K562 (cell line): ENCODE data around the gene BCL2L1.
A peak's percentile ranks its signal among the peaks of the same experiment; 100 is the strongest.

Experiments used
- CREM ChIP-seq: IDR thresholded peaks from 2 replicates; pipeline ENCODE4 v1.6.1; 2014; ENCODE audit warnings: antibody characterized with exemption, low read depth
- GTF2A2 ChIP-seq: IDR thresholded peaks from 2 replicates; pipeline ENCODE4 v1.6.1; 2016; ENCODE audit warnings: mild to moderate bottlenecking, missing genetic modification characterization, missing compliant biosample characterization
- NFYB ChIP-seq: IDR thresholded peaks from 2 replicates; pipeline ENCODE4 v1.6.1; 2011; ENCODE audit warnings: mild to moderate bottlenecking, moderate library complexity; ENCODE audit not compliant: insufficient read length; ENCODE audit errors: extremely low read depth
- POLR2A ChIP-seq: fragments of 450-650 bp; conservative IDR thresholded peaks from 2 replicates; pipeline ENCODE4 v1.6.1; 2016
- POLR2AphosphoS5 ChIP-seq: IDR thresholded peaks from 2 replicates; pipeline ENCODE4 v1.6.1; 2011; ENCODE audit warnings: mild to moderate bottlenecking, low read depth, low read length, moderate library complexity; ENCODE audit not compliant: control insufficient read depth, insufficient read depth
- POU5F1 ChIP-seq: fragments of 150-350 bp; IDR thresholded peaks from 2 replicates; pipeline ENCODE4 v1.6.1; 2014; ENCODE audit warnings: borderline replicate concordance, low read length, low read depth, mild to moderate bottlenecking; ENCODE audit not compliant: partially characterized antibody
- ZKSCAN8 ChIP-seq: fragments of 200-800 bp; sonication (Bioruptor generic); IDR thresholded peaks from 2 replicates; pipeline ENCODE4 v1.6.1; 2016; ENCODE audit warnings: missing genetic modification characterization, missing compliant biosample characterization
- ZNF780A ChIP-seq: fragments of 250-450 bp; sonication (Bioruptor Pico); IDR thresholded peaks from 2 replicates; pipeline ENCODE4 v1.5.0; 2021; ENCODE audit warnings: mild to moderate bottlenecking
- ZZZ3 ChIP-seq: fragments of 450-650 bp; IDR thresholded peaks from 2 replicates; pipeline ENCODE4 v1.6.1; 2016; ENCODE audit warnings: antibody characterized with exemption, mild to moderate bottlenecking, moderate library complexity
- TF ChIP-seq, protein P1 (sequence below), 2 experiments: fragments of 450-650 bp; conservative IDR thresholded peaks; 2 replicates each; pipeline ENCODE4 v1.6.1; 2017; ENCODE audit warnings: mild to moderate bottlenecking in 2 of 2, moderate library complexity in 2 of 2
- TF ChIP-seq, protein P2 (sequence below), 3 experiments: IDR thresholded peaks in 2 of 3; conservative IDR thresholded peaks in 1 of 3; 2 replicates each; pipeline ENCODE4 v1.5.1; 2011 to 2012; ENCODE audit warnings: low read length in 3 of 3, mild to moderate bottlenecking in 3 of 3, control low read depth in 2 of 3, improper control_type of control experiment in 1 of 3, inconsistent platforms in 1 of 3, low read depth in 1 of 3, mixed read lengths in 1 of 3, moderate library complexity in 1 of 3; ENCODE audit not compliant: insufficient read depth in 2 of 3
- TF ChIP-seq, protein P3 (sequence below): fragments of 450-650 bp; IDR thresholded peaks from 2 replicates; pipeline ENCODE4 v1.7.1; 2018; ENCODE audit warnings: mild to moderate bottlenecking, low read depth; ENCODE audit not compliant: partially characterized antibody

DNA sequence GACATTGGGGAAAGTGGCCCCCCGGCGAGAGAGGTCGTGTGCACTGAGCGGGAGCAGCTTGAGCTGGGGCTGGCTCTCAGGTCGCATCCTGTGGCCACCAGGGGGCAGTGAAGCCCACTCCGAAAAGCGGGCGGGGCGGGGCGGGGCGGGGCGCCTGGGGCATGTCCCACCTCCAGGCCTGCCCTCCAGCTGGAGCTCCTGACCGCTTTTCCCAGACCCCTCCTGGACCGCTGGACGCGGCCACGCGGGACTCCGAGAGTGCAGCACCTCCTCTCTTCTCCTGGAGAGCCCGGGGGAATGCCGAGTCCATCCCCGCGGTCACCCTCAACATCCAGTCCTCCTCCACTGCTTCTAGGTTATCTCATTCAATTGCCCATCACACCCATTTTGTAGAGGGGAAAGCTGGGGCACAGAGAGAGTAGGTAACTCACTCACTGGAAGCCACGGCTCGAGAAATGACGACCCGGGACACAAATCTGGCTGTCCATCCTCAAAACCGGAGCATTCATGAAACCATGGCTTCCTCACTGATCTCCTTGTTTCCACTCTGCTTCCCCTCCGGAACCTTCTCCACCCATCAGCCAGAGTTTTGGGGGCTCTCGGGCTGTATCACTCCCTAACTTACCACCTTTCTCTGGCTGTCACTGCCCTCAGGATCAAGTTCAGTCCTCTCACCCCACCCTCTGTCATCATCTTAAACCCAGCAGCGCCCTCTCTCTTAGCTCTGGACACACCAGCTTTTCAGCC, 60.9 kb downstream of the BCL2L1 start:
- TF ChIP-seq, protein P1, sequence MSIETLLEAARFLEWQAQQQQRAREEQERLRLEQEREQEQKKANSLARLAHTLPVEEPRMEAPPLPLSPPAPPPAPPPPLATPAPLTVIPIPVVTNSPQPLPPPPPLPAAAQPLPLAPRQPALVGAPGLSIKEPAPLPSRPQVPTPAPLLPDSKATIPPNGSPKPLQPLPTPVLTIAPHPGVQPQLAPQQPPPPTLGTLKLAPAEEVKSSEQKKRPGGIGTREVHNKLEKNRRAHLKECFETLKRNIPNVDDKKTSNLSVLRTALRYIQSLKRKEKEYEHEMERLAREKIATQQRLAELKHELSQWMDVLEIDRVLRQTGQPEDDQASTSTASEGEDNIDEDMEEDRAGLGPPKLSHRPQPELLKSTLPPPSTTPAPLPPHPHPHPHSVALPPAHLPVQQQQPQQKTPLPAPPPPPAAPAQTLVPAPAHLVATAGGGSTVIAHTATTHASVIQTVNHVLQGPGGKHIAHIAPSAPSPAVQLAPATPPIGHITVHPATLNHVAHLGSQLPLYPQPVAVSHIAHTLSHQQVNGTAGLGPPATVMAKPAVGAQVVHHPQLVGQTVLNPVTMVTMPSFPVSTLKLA (conservative IDR thresholded peaks at IDR 0.05), result peak; percentile 65 to 80
- TF ChIP-seq ZZZ3, result no peak
- TF ChIP-seq, protein P2, sequence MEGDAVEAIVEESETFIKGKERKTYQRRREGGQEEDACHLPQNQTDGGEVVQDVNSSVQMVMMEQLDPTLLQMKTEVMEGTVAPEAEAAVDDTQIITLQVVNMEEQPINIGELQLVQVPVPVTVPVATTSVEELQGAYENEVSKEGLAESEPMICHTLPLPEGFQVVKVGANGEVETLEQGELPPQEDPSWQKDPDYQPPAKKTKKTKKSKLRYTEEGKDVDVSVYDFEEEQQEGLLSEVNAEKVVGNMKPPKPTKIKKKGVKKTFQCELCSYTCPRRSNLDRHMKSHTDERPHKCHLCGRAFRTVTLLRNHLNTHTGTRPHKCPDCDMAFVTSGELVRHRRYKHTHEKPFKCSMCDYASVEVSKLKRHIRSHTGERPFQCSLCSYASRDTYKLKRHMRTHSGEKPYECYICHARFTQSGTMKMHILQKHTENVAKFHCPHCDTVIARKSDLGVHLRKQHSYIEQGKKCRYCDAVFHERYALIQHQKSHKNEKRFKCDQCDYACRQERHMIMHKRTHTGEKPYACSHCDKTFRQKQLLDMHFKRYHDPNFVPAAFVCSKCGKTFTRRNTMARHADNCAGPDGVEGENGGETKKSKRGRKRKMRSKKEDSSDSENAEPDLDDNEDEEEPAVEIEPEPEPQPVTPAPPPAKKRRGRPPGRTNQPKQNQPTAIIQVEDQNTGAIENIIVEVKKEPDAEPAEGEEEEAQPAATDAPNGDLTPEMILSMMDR (IDR thresholded peaks at IDR 0.05 in 2 of 3, conservative IDR thresholded peaks at IDR 0.05 in 1 of 3; ENCODE audit: insufficient read depth in 2 of 3, low read depth in 1 of 3, low read length in 3 of 3), result peak; percentile 66 to 84 (median 74)
- TF ChIP-seq ZKSCAN8 (CRISPR knock-in tag), result no peak
- TF ChIP-seq NFYB, result no peak
- peak; percentile 87 for TF ChIP-seq ZNF780A (CRISPR knock-in tag)
- peak; percentile 64 for TF ChIP-seq POLR2A
- TF ChIP-seq CREM, result peak; percentile 76
- TF ChIP-seq POLR2AphosphoS5, result no peak
- no peak for TF ChIP-seq POU5F1
- TF ChIP-seq, protein P3, sequence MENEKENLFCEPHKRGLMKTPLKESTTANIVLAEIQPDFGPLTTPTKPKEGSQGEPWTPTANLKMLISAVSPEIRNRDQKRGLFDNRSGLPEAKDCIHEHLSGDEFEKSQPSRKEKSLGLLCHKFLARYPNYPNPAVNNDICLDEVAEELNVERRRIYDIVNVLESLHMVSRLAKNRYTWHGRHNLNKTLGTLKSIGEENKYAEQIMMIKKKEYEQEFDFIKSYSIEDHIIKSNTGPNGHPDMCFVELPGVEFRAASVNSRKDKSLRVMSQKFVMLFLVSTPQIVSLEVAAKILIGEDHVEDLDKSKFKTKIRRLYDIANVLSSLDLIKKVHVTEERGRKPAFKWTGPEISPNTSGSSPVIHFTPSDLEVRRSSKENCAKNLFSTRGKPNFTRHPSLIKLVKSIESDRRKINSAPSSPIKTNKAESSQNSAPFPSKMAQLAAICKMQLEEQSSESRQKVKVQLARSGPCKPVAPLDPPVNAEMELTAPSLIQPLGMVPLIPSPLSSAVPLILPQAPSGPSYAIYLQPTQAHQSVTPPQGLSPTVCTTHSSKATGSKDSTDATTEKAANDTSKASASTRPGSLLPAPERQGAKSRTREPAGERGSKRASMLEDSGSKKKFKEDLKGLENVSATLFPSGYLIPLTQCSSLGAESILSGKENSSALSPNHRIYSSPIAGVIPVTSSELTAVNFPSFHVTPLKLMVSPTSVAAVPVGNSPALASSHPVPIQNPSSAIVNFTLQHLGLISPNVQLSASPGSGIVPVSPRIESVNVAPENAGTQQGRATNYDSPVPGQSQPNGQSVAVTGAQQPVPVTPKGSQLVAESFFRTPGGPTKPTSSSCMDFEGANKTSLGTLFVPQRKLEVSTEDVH, result peak; percentile 43
- no peak for TF ChIP-seq GTF2A2 (tag)
